ENCODE data around the gene MYO1A.

MYO1A gene

DNA sequence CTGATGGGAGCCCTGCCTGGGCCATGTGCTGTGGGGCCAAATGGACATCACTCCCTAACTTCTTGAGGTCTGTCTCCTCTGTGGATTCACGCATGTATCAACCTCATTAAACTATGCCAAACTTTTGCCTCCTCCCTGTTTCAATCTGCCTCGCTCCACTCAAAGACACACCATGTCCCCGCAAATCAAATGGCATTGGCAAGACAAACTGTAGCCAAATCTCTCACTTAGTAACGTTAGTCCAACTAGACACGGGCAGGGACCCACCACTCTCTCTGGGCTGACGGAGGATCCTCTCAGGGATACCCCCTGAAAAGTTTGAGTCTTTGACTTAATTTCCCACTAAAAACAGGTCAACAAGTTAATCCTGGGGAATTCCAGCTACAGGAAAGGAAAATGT is 51.6 kb downstream of the MYO1A start:
- Histone ChIP-seq H3K36me3 (ENCODE audit: insufficient read depth, low read length) (peaks cover 49% of the 10 kb centered on the region), H3K79me2 (ENCODE audit: insufficient read depth, low read length) (peaks cover 36% of the 10 kb centered on the region), H3K27me3 (ENCODE audit: insufficient read depth, low read length, poor library complexity) (no peaks in the 10 kb centered on the region), H3K9me3 (ENCODE audit: insufficient read depth, low read length, severe bottlenecking) (no peaks in the 10 kb centered on the region), H3K4me2 (ENCODE audit: insufficient read depth, low read length) (no peak overlapping the region), H2AFZ (ENCODE audit: low read depth, low read length) (no peak overlapping the region), H3K4me3 (ENCODE audit: low read depth in 1 of 2, low read length in 2 of 2) (no peak overlapping the region), H4K20me1 (ENCODE audit: insufficient read depth, low read length) (peaks cover 49% of the 10 kb centered on the region), H3K9ac (ENCODE audit: low read depth, low read length) (no peak overlapping the region), H3K4me1 (ENCODE audit: insufficient read depth, low read length) (peaks cover 3% of the 10 kb centered on the region; the same call in 1 of the 2 replicates), H3K27ac (ENCODE audit: low read length) (no peak overlapping the region)
- DNase-seq, result no peak
- ATAC-seq (ENCODE audit: insufficient read depth, low read depth), result no peak
- TF ChIP-seq EZH2 (IDR thresholded peaks at IDR 0.05; ENCODE audit: borderline replicate concordance, low read depth, low read length, severe bottlenecking), result no peak
- TF ChIP-seq, protein P1, sequence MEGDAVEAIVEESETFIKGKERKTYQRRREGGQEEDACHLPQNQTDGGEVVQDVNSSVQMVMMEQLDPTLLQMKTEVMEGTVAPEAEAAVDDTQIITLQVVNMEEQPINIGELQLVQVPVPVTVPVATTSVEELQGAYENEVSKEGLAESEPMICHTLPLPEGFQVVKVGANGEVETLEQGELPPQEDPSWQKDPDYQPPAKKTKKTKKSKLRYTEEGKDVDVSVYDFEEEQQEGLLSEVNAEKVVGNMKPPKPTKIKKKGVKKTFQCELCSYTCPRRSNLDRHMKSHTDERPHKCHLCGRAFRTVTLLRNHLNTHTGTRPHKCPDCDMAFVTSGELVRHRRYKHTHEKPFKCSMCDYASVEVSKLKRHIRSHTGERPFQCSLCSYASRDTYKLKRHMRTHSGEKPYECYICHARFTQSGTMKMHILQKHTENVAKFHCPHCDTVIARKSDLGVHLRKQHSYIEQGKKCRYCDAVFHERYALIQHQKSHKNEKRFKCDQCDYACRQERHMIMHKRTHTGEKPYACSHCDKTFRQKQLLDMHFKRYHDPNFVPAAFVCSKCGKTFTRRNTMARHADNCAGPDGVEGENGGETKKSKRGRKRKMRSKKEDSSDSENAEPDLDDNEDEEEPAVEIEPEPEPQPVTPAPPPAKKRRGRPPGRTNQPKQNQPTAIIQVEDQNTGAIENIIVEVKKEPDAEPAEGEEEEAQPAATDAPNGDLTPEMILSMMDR (IDR thresholded peaks at IDR 0.05; ENCODE audit: borderline replicate concordance, extremely low read depth, low read length, poor library complexity, severe bottlenecking), result no peak

DNA sequence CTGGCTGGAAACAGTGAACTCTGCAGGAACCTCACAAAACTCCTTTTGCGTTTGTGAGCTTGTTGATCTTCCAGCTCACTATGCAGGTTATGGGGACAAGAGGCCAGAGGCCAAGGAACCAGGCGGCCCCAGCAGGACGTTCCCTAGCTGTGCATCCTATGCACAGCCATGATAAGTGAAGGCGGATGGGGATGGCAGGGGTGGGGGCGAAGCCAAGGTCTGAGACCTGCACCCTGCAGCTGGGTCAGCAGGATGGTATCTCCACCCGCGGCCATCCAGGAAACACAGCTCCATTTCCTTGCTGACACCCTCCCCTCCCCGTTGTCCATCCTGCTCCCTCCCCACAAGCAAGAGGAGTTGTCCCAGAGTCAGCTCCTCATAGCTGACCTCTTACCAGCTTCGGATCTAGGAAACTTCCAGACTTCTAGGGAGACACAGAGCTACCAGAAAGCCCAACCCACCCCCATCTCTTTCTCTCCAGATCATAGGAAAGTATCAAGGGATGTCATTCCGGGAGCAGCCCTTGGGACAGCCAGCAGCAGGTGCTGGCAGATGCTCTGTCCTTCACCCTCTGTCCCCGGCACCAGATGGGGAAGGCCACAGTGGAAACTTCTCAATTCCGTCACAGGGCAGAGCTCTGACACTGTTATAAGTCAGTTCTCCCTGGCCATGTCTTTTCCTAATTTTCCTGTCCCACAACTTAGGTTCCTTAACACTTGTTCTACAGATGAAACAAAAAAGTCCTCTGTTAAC is 53.0 kb downstream of the MYO1A start:
- Histone ChIP-seq H4K20me1 (ENCODE audit: insufficient read depth, low read length) (peaks cover 37% of the 10 kb centered on the region), H3K27me3 (ENCODE audit: insufficient read depth, low read length, poor library complexity) (no peaks in the 10 kb centered on the region), H3K27ac (ENCODE audit: low read length) (no peak overlapping the region), H2AFZ (ENCODE audit: low read depth, low read length) (no peak overlapping the region), H3K9me3 (ENCODE audit: insufficient read depth, low read length, severe bottlenecking) (no peaks in the 10 kb centered on the region), H3K4me3 (ENCODE audit: low read depth in 1 of 2, low read length in 2 of 2) (no peak overlapping the region), H3K9ac (ENCODE audit: low read depth, low read length) (no peak overlapping the region), H3K4me2 (ENCODE audit: insufficient read depth, low read length) (no peak overlapping the region), H3K79me2 (ENCODE audit: insufficient read depth, low read length) (peaks cover 23% of the 10 kb centered on the region), H3K36me3 (ENCODE audit: insufficient read depth, low read length) (peaks cover 35% of the 10 kb centered on the region), H3K4me1 (ENCODE audit: insufficient read depth, low read length) (no peaks in the 10 kb centered on the region)
- no peak for DNase-seq
- TF ChIP-seq EZH2 (IDR thresholded peaks at IDR 0.05; ENCODE audit: borderline replicate concordance, low read depth, low read length, severe bottlenecking), result no peak
- TF ChIP-seq, protein P1 (IDR thresholded peaks at IDR 0.05; ENCODE audit: borderline replicate concordance, extremely low read depth, low read length, poor library complexity, severe bottlenecking), result no peak
- no peak for ATAC-seq (ENCODE audit: insufficient read depth, low read depth)

DNA sequence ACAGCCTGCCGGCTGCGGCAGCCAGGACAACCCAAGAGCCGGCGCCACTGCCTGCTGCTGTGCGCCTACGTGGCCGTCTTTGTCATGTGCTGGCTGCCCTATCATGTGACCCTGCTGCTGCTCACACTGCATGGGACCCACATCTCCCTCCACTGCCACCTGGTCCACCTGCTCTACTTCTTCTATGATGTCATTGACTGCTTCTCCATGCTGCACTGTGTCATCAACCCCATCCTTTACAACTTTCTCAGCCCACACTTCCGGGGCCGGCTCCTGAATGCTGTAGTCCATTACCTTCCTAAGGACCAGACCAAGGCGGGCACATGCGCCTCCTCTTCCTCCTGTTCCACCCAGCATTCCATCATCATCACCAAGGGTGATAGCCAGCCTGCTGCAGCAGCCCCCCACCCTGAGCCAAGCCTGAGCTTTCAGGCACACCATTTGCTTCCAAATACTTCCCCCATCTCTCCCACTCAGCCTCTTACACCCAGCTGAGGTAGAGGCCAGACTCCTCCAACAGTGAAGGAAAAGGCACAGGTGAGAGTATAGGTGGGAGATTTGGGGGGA is 53.9 kb downstream of the MYO1A start:
- Histone ChIP-seq H3K9me3 (ENCODE audit: insufficient read depth, low read length, severe bottlenecking) (no peaks in the 10 kb centered on the region), H3K27me3 (ENCODE audit: insufficient read depth, low read length, poor library complexity) (no peaks in the 10 kb centered on the region), H3K4me3 (ENCODE audit: low read depth in 1 of 2, low read length in 2 of 2) (no peak overlapping the region), H3K4me2 (ENCODE audit: insufficient read depth, low read length) (no peak overlapping the region), H3K36me3 (ENCODE audit: insufficient read depth, low read length) (peaks cover 26% of the 10 kb centered on the region), H4K20me1 (ENCODE audit: insufficient read depth, low read length) (peaks cover 29% of the 10 kb centered on the region; the same call in 1 of the 2 replicates), H2AFZ (ENCODE audit: low read depth, low read length) (no peak overlapping the region), H3K79me2 (ENCODE audit: insufficient read depth, low read length) (peaks cover 14% of the 10 kb centered on the region; the same call in 1 of the 2 replicates), H3K27ac (ENCODE audit: low read length) (no peak overlapping the region), H3K4me1 (ENCODE audit: insufficient read depth, low read length) (no peaks in the 10 kb centered on the region), H3K9ac (ENCODE audit: low read depth, low read length) (no peak overlapping the region)
- DNase-seq (no peak), ATAC-seq (ENCODE audit: insufficient read depth, low read depth) (no peak)
- no peak for TF ChIP-seq EZH2 (IDR thresholded peaks at IDR 0.05; ENCODE audit: borderline replicate concordance, low read depth, low read length, severe bottlenecking)
- TF ChIP-seq, protein P1 (IDR thresholded peaks at IDR 0.05; ENCODE audit: borderline replicate concordance, extremely low read depth, low read length, poor library complexity, severe bottlenecking), result no peak

Measured in DND-41 (cell line).